K562 (cell line): Measurements from ENCODE around the gene TNFRSF13B. TPM values are rescaled to one million over a fixed set of nuclear protein-coding genes. Genes with fewer than 3 reads are reported as not detected.

Experiments used
- ATAC-seq: fragments of 200-7000 bp; cut with Tn5 transposase; 3 replicates; pipeline ENCODE4 v1.9.1; 2020; ENCODE audit warnings: moderate library complexity
- BruUV-seq: library from RNA; stranded (reverse); fragments of 400-500 nt; replicated peaks from 2 replicates; lab custom pipeline; 2021; lab: Mats Ljungman, UMichigan
- CTCF ChIA-PET: fragments of 300-600 bp; formaldehyde crosslinking; extraction: SDS; loops from one replicate; lab custom pipeline; 2021; ENCODE audit warnings: low intra/inter-chr PET ratio; lab: Yijun Ruan, JAX
- POLR2A ChIA-PET: fragments of 300-600, 350-650 bp; sonication (Branson Sonifier 250); formaldehyde crosslinking; extraction: SDS; loops from one replicate; lab custom pipeline; 2021; ENCODE audit warnings: antibody characterized with exemption, inconsistent platforms; lab: Yijun Ruan, JAX
- DNase-seq, 4 experiments: peaks; one replicate each; pipeline versions ENCODE4 v3.0.0 to v3.0.0-alpha.2; 2011 to 2018; ENCODE audit warnings: low spot score in 3 of 4, mixed read lengths in 3 of 4; ENCODE audit errors: extremely low read depth in 1 of 4
- FAIRE-seq: peaks from 2 replicates; lab custom pipeline; 2011; peaks lifted over from hg19 to GRCh38; lab: Jason Lieb, UNC
- H2AFZ ChIP-seq: 2 replicates; pipeline ENCODE4 v1.6.0; 2011; ENCODE audit warnings: low read depth, low read length, control low read depth, inconsistent platforms
- H3K27ac ChIP-seq: fragments of 200-600 bp; 3 replicates; pipeline ENCODE4 v1.8.0; 2011; ENCODE audit warnings: low read depth, mild to moderate bottlenecking, control low read depth, inconsistent platforms, low read length, moderate library complexity, mixed read lengths; ENCODE audit errors: extremely low read depth
- H3K27me3 ChIP-seq, 2 experiments: fragments of 300-600 bp in 1 of 2; 2 replicates in 1 of 2; 3 replicates in 1 of 2; pipeline versions ENCODE4 v1.6.0 to v1.8.0; 2011; ENCODE audit warnings: inconsistent platforms in 2 of 2, low read length in 2 of 2, mild to moderate bottlenecking in 1 of 2, mixed read lengths in 1 of 2, moderate library complexity in 1 of 2; ENCODE audit not compliant: control insufficient read depth in 2 of 2, insufficient read depth in 2 of 2
- H3K36me3 ChIP-seq: fragments of 300-600 bp; 3 replicates; pipeline ENCODE4 v1.8.0; 2011; ENCODE audit warnings: mild to moderate bottlenecking, low read length, inconsistent platforms; ENCODE audit not compliant: control insufficient read depth, insufficient read depth
- H3K4me1 ChIP-seq, 2 experiments: fragments of 200-600 bp in 1 of 2; replicated peaks in 1 of 2; 2 replicates in 1 of 2; 3 replicates in 1 of 2; pipeline versions ENCODE4 v1.5.1 to v1.8.0; 2011; ENCODE audit warnings: inconsistent platforms in 2 of 2, low read length in 2 of 2, mild to moderate bottlenecking in 1 of 2, mixed read lengths in 1 of 2, moderate library complexity in 1 of 2; ENCODE audit not compliant: control insufficient read depth in 2 of 2, insufficient read depth in 2 of 2
- H3K4me2 ChIP-seq: 2 replicates; pipeline ENCODE4 v1.6.1; 2011; ENCODE audit warnings: low read length, control low read depth, inconsistent platforms, mixed read lengths; ENCODE audit not compliant: insufficient read depth
- H3K4me3 ChIP-seq: fragments of 200-600 bp; sonication (generic), shearing (Covaris generic); 2 replicates; pipeline ENCODE4 v1.5.1; 2016; ENCODE audit warnings: control low read depth, inconsistent platforms
- H3K79me2 ChIP-seq: fragments of 200-600 bp; 3 replicates; pipeline ENCODE4 v1.8.0; 2011; ENCODE audit warnings: low read length, inconsistent platforms; ENCODE audit not compliant: control insufficient read depth, insufficient read depth
- H3K9ac ChIP-seq, 2 experiments: 2 replicates each; pipeline versions ENCODE4 v1.6.0 to v1.6.1; 2011; ENCODE audit warnings: low read depth in 2 of 2, low read length in 2 of 2, control low read depth in 1 of 2, inconsistent platforms in 1 of 2, mild to moderate bottlenecking in 1 of 2, mixed read lengths in 1 of 2; ENCODE audit not compliant: insufficient read depth in 1 of 2
- H3K9me1 ChIP-seq: one replicate; pipeline ENCODE4 v1.6.0; 2011; ENCODE audit warnings: inconsistent platforms, mild to moderate bottlenecking, low read length, moderate library complexity; ENCODE audit not compliant: control insufficient read depth, insufficient read depth
- H3K9me3 ChIP-seq: replicated peaks from 2 replicates; pipeline ENCODE4 v1.5.1; 2011; ENCODE audit warnings: low read depth, low read length, inconsistent platforms; ENCODE audit not compliant: control insufficient read depth, insufficient read depth
- H4K20me1 ChIP-seq: replicated peaks from 2 replicates; pipeline ENCODE4 v1.6.1; 2011; ENCODE audit warnings: low read length, inconsistent platforms, mixed read lengths; ENCODE audit not compliant: control insufficient read depth, insufficient read depth
- E2F5 ChIP-seq: sonication (generic); formaldehyde crosslinking; IDR thresholded peaks from 2 replicates; pipeline ENCODE4 v1.8.0; 2022; ENCODE audit warnings: mild to moderate bottlenecking, missing genetic modification reagents
- NCOA4 ChIP-seq: fragments of 450-650 bp; IDR thresholded peaks from 2 replicates; pipeline ENCODE4 v1.6.1; 2018; ENCODE audit warnings: mild to moderate bottlenecking; ENCODE audit not compliant: partially characterized antibody
- PML ChIP-seq: IDR thresholded peaks from 2 replicates; pipeline ENCODE4 v1.6.1; 2012; ENCODE audit warnings: low read length, inconsistent platforms
- RREB1 ChIP-seq: fragments of 250-450 bp; sonication (Bioruptor Pico); IDR thresholded peaks from 2 replicates; pipeline ENCODE4 v1.4.0; 2020
- TRIM25 ChIP-seq: fragments of 450-650 bp; IDR thresholded peaks from 2 replicates; pipeline ENCODE4 v1.7.0; 2016; ENCODE audit warnings: borderline replicate concordance
- ZFP30 ChIP-seq: fragments of 250-450 bp; sonication (Bioruptor Pico); IDR thresholded peaks from 2 replicates; pipeline ENCODE4 v1.8.0; 2022; ENCODE audit warnings: moderate library complexity, mild to moderate bottlenecking, inconsistent platforms, borderline replicate concordance
- ZNF639 ChIP-seq, 2 experiments: fragments of 200-800 bp in 1 of 2; sonication (Bioruptor generic) in 1 of 2; sonication (generic) in 1 of 2; formaldehyde crosslinking in 1 of 2; IDR thresholded peaks in 1 of 2; conservative IDR thresholded peaks in 1 of 2; 2 replicates each; pipeline versions ENCODE4 v1.5.0 to v1.6.1; 2016 to 2020; ENCODE audit warnings: missing compliant biosample characterization in 1 of 2, missing genetic modification characterization in 1 of 2, missing genetic modification reagents in 1 of 2
- WGBS: fragments of 100-300 bp; shearing (Covaris generic); methylation state at CpG from one replicate; pipeline ENCODE4 v1.1.6; 2016; ENCODE audit warnings: low coverage, mixed read lengths; ENCODE audit not compliant: insufficient coverage; ENCODE audit errors: missing lambda C conversion rate; 5-methylcytosine and 5-hydroxymethylcytosine counted together
- in situ Hi-C: fragments of 300-500 bp; cut with MboI; formaldehyde crosslinking; loops from 4 replicates; pipeline ENCODE4 v1.15.0; 2018; ENCODE audit warnings: inconsistent platforms, mixed read lengths
- intact Hi-C: fragments of 100-400 bp; cut with micrococcal nuclease; formaldehyde crosslinking; loops from 2 replicates; pipeline ENCODE4 v1.14.2; 2022
- polyA plus RNA-seq, 8 experiments: library from polyadenylated mRNA; depleted of rRNA in 4 of 8; stranded (reverse) in 5 of 8; unstranded in 3 of 8; fragments of >200 nt; fragmentation: Nextera tagmentation in 2 of 8; fragmentation: Illumina TruSeq in 1 of 8; extraction: Ambion mirVana in 2 of 8; extraction: Trizol in 1 of 8; gene quantifications; 2 replicates each; pipeline versions ENCODE4 v1.2.1 to v1.2.3, GENCODE V29; 2011 to 2014; ENCODE audit warnings: inconsistent platforms in 1 of 8, missing spikeins in 1 of 8
- total RNA-seq, 7 experiments: library from RNA; depleted of rRNA in 6 of 7; stranded (reverse); fragments of >200 nt in 6 of 7; fragmentation: Illumina TruSeq in 2 of 7; extraction: Trizol in 2 of 7; gene quantifications; 2 replicates each; pipeline versions ENCODE4 v1.2.1 to v1.2.3, GENCODE V29; 2011 to 2021; ENCODE audit warnings: low replicate concordance in 1 of 7

Gene TNFRSF13B
- total and polyA plus RNA-seq, 9 of the 15 experiments (the other 6 are each of a cell fraction or from before 2014, with no cell fraction given): not detected

GRCh38 chr17:16928406-16929034, 43.4 kb downstream of the TNFRSF13B start (continued):
- TF ChIP-seq ZNF639 (CRISPR knock-in tag; conservative IDR thresholded peaks at IDR 0.05 in 1 of 2, IDR thresholded peaks at IDR 0.05 in 1 of 2): no peak

GRCh38 chr17:16927641-16928321, 44.1 kb downstream of the TNFRSF13B start:
- H4K20me1 ChIP-seq: no peaks in the 10 kb centered on the region
- BruUV-seq: no TSS peak
- no peaks in the 10 kb centered on the region for H3K4me1 ChIP-seq
- intact Hi-C loops: no loop called here
- H2AFZ ChIP-seq: no peak overlapping the region
- no peak for ATAC-seq
- CTCF ChIA-PET: no interaction called here
- POLR2A ChIA-PET: interaction anchor here (0.6 kb wide), 1 partner anchor 11 kb away, joined by 3 read pairs; no protein-coding TSS in a partner anchor
- no peak for FAIRE-seq
- no peak for DNase-seq
- no peak overlapping the region for H3K4me2 ChIP-seq
- WGBS: 4% methylated on average over 17 of the region's 18 CpGs
- no peaks in the 10 kb centered on the region for H3K9me1 ChIP-seq
- no peak overlapping the region for H3K27ac ChIP-seq
- in situ Hi-C loops: no loop called here
- no peak overlapping the region for H3K9ac ChIP-seq
- no peaks in the 10 kb centered on the region for H3K36me3 ChIP-seq
- H3K27me3 ChIP-seq: peaks cover 0 to 57% of the 10 kb centered on the region in 2 experiments; a peak in 3 of 5 replicates
- H3K4me3 ChIP-seq: no peak overlapping the region
- H3K9me3 ChIP-seq: no peaks in the 10 kb centered on the region
- no peaks in the 10 kb centered on the region for H3K79me2 ChIP-seq
- no peak for TF ChIP-seq NCOA4
- no peak for TF ChIP-seq RREB1 (CRISPR knock-in tag)
- TF ChIP-seq ZFP30 (CRISPR knock-in tag): no peak
- no peak for TF ChIP-seq E2F5
- TF ChIP-seq PML: no peak
- no peak for TF ChIP-seq TRIM25
